Calu3 (cell line): ENCODE measurements around the gene MYL4. TPM values are rescaled to one million over a fixed set of nuclear protein-coding genes. Genes with fewer than 3 reads are reported as not detected.
A peak's percentile ranks its signal among the peaks of the same experiment; 100 is the strongest.

Source experiments
- BruUV-seq: library from RNA; stranded (reverse); fragments of 400-500 nt; replicated peaks from 2 replicates; lab custom pipeline; 2021; lab: Mats Ljungman, UMichigan
- CTCF ChIA-PET: fragments of 300-600 bp; sonication (Branson Sonifier 250); formaldehyde crosslinking; loops from one replicate; lab custom pipeline; 2022; ENCODE audit warnings: antibody characterized with exemption; lab: Charles Lee
- DNase-seq: peaks from one replicate; pipeline ENCODE4 v3.0.0; 2022
- H3K27ac Mint-ChIP-seq: one replicate; pipeline ENCODE4 v1.8.0; 2022; ENCODE audit warnings: mixed read lengths; ENCODE audit not compliant: unreplicated experiment
- H3K27me3 Mint-ChIP-seq: one replicate; pipeline ENCODE4 v1.8.0; 2022; ENCODE audit warnings: mixed read lengths; ENCODE audit not compliant: unreplicated experiment
- H3K36me3 Mint-ChIP-seq: one replicate; pipeline ENCODE4 v1.8.0; 2022; ENCODE audit warnings: mild to moderate bottlenecking, moderate library complexity, mixed read lengths; ENCODE audit not compliant: insufficient read depth, unreplicated experiment
- H3K4me1 Mint-ChIP-seq: one replicate; pipeline ENCODE4 v1.8.0; 2022; ENCODE audit warnings: mild to moderate bottlenecking, low read depth, mixed read lengths; ENCODE audit not compliant: unreplicated experiment
- H3K4me3 Mint-ChIP-seq: one replicate; pipeline ENCODE4 v1.8.0; 2022; ENCODE audit warnings: mild to moderate bottlenecking, low read depth, moderate library complexity, mixed read lengths; ENCODE audit not compliant: unreplicated experiment
- H3K9me3 Mint-ChIP-seq: one replicate; pipeline ENCODE4 v1.8.0; 2022; ENCODE audit warnings: low read depth, mixed read lengths; ENCODE audit not compliant: unreplicated experiment
- intact Hi-C: fragments of 100-400 bp; cut with micrococcal nuclease; formaldehyde crosslinking; loops from one replicate; pipeline ENCODE4 v1.10.0; 2022; ENCODE audit not compliant: unreplicated experiment
- total RNA-seq: library from RNA; stranded (reverse); gene quantifications from 2 replicates; pipeline ENCODE4 v1.2.3, GENCODE V29; 2022
- TF ChIP-seq, protein P1 (sequence below): fragments of 200-600 bp; IDR thresholded peaks from one replicate; pipeline ENCODE4 v1.8.0; 2022; ENCODE audit warnings: antibody characterized with exemption; ENCODE audit not compliant: unreplicated experiment

The MYL4 gene
- total RNA-seq, 1 experiment from 2014 or later = not detected

DNA sequence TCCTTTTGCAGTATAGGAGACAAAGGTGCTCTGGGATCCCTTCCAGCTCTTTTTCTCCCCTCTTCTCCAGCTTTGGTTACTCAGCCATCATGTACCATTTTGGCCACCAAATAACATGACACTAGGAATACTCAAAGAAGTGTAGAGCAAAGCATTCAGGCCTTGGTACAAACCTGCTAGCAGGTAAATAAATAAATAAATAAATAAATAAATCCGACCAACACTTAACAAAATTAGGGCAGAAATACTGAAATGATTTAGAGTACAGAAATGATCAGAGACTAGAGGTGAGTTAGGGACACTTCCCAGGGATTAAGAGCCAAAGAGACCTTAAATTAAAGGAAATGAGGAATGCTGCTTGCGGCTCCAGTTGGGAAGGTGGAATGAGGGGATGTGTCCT lies 26.8 kb downstream of the MYL4 start:
- no peak overlapping the region for H3K4me3 Mint-ChIP-seq
- no TSS peak for BruUV-seq
- H3K4me1 Mint-ChIP-seq = peaks cover 19% of the 10 kb centered on the region
- peaks cover 6% of the 10 kb centered on the region for H3K36me3 Mint-ChIP-seq
- intact Hi-C loops = no loop called here
- H3K27me3 Mint-ChIP-seq = no peaks in the 10 kb centered on the region
- no peak for DNase-seq
- no peaks in the 10 kb centered on the region for H3K9me3 Mint-ChIP-seq
- TF ChIP-seq, protein P1, sequence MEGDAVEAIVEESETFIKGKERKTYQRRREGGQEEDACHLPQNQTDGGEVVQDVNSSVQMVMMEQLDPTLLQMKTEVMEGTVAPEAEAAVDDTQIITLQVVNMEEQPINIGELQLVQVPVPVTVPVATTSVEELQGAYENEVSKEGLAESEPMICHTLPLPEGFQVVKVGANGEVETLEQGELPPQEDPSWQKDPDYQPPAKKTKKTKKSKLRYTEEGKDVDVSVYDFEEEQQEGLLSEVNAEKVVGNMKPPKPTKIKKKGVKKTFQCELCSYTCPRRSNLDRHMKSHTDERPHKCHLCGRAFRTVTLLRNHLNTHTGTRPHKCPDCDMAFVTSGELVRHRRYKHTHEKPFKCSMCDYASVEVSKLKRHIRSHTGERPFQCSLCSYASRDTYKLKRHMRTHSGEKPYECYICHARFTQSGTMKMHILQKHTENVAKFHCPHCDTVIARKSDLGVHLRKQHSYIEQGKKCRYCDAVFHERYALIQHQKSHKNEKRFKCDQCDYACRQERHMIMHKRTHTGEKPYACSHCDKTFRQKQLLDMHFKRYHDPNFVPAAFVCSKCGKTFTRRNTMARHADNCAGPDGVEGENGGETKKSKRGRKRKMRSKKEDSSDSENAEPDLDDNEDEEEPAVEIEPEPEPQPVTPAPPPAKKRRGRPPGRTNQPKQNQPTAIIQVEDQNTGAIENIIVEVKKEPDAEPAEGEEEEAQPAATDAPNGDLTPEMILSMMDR = no peak
- CTCF ChIA-PET = no interaction called here
- H3K27ac Mint-ChIP-seq = no peak overlapping the region

DNA sequence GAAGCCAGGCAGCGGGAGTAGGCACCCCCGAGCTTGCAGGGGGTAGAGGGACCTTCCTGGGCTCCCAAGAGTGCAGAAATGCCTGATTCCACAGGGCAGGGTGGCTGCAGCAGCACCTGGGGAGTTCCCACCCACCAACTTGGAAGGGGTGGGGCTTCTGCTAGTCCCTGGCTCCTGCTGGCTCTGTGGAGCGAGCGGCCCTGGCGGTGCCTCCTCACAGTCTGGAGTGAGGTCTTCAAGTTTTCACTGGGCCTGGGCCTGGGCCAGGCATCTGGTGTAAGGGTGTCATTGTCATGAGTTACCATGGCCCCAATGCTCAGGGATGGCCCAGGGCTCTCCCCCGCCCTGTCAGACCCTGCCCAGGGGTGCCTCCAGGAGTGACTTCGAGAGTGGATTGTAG lies 28.7 kb downstream of the MYL4 start:
- no peak for DNase-seq
- Mint-ChIP-seq H3K4me1 (peaks cover 21% of the 10 kb centered on the region), H3K27ac (no peak overlapping the region), H3K36me3 (peaks cover 6% of the 10 kb centered on the region), H3K9me3 (no peaks in the 10 kb centered on the region), H3K27me3 (no peaks in the 10 kb centered on the region), H3K4me3 (no peak overlapping the region)
- BruUV-seq = no TSS peak
- CTCF ChIA-PET = no interaction called here
- intact Hi-C loops = no loop called here
- TF ChIP-seq, protein P1 = no peak

DNA sequence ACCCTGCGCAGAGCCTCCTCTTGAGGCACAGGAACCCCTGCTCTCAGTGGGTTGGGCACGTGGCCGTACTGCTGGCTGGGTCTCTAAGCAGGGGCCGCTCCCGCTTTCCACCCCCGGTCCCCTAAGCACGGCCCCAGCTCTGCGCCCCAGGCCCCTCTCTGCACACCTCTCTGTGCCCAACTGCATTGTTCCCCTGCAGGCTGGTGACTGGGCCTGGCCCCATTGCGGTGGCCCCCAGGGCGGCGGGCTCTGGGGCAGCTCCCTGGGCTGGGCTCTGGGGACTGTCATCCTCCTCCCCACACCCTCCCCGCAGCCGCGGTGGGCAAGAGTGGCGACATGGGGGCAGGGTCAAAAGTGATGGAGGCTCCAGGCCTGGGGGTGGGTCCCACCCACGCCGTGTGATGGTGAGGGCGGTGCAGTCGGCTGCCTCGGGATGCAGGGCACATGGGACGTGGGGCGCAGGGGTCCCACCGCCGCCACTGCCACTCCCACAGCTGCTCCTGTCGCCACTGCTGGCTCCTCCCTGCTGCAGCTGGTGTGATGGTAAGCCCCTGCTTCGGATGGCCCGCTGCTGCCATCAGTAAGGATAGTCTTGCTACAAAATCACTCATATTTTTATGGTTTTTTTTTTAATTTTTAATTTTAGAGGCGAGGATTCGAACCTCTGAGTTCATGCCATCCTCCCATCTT lies 29.3 kb downstream of the MYL4 start:
- BruUV-seq = no TSS peak

GRCh38 chr17:47239619-47239966 lies 30.4 kb downstream of the MYL4 start:
- intact Hi-C loops = no loop called here
- Mint-ChIP-seq H3K4me1 (peaks cover 21% of the 10 kb centered on the region), H3K9me3 (no peaks in the 10 kb centered on the region), H3K36me3 (peaks cover 6% of the 10 kb centered on the region), H3K27ac (peak overlapping the region; percentile 65), H3K27me3 (peaks cover 4% of the 10 kb centered on the region), H3K4me3 (no peak overlapping the region)
- TF ChIP-seq, protein P1 = no peak
- no peak for DNase-seq
- no TSS peak for BruUV-seq
- CTCF ChIA-PET = interaction anchor here (0.9 to 3.3 kb wide), 5 partner anchors 9 to 76 kb away, joined by 3 to 17 read pairs (median 3); partner anchors contain the start of gene CDC27

More for the DNA sequence above, 29.3 kb downstream of the MYL4 start:
- no peak overlapping the region for H3K4me3 Mint-ChIP-seq
- H3K27me3 Mint-ChIP-seq = no peaks in the 10 kb centered on the region
- H3K36me3 Mint-ChIP-seq = peaks cover 6% of the 10 kb centered on the region
- CTCF ChIA-PET = no interaction called here
- H3K9me3 Mint-ChIP-seq = no peaks in the 10 kb centered on the region
- DNase-seq = no peak
- intact Hi-C loops = no loop called here
- no peak overlapping the region for H3K27ac Mint-ChIP-seq
- peaks cover 21% of the 10 kb centered on the region for H3K4me1 Mint-ChIP-seq
- TF ChIP-seq, protein P1 = no peak
